NCI-H82 (cell line): ENCODE results near the gene GMPPB.
"Not testable (repeated sequence)": the region's sequence is repeated elsewhere in the genome, so short reads cannot be mapped to it uniquely, and the experiment has no call there.

Source experiments
- DNase-seq: peaks from one replicate; lab custom pipeline; 2025; lab: John Stamatoyannopoulos, UW

GMPPB gene

GRCh38 chr3:49689908-49690624 lies 33.7 kb downstream of the GMPPB start:
- DNase-seq: not testable (repeated sequence)

- no peak for DNase-seq
Measured at GRCh38 chr3:49689046-49689907, 34.5 kb downstream of the GMPPB start, which contains the start of the genes MST1 and RNF123. Gene MST1, minus strand, starts transcription at chr3:49689474. Its CDS starts 783 bp downstream, at chr3:49688691. Gene RNF123, plus strand, starts transcription at chr3:49689557. Its CDS starts 1,609 bp downstream, at chr3:49691166.

- not testable (repeated sequence) for DNase-seq
Measured at GRCh38 chr3:49688338-49689045, 35.3 kb downstream of the GMPPB start.

GRCh38 chr3:49687424-49687795 lies 36.3 kb downstream of the GMPPB start:
- DNase-seq: not testable (repeated sequence)

GRCh38 chr3:49686769-49687423 lies 36.9 kb downstream of the GMPPB start:
- DNase-seq: not testable (repeated sequence)

GRCh38 chr3:49686346-49686745 lies 37.4 kb downstream of the GMPPB start:
- DNase-seq: not testable (repeated sequence)

GRCh38 chr3:49685846-49686245 lies 37.9 kb downstream of the GMPPB start:
- DNase-seq: not testable (repeated sequence)

GRCh38 chr3:49685103-49685502 lies 38.6 kb downstream of the GMPPB start:
- not testable (repeated sequence) for DNase-seq

- DNase-seq: not testable (repeated sequence)
Measured at GRCh38 chr3:49684453-49684852, 39.3 kb downstream of the GMPPB start.

GRCh38 chr3:49683162-49683561 lies 40.6 kb downstream of the GMPPB start:
- no peak for DNase-seq

GRCh38 chr3:49681543-49681942 lies 42.2 kb downstream of the GMPPB start:
- no peak for DNase-seq

- DNase-seq: no peak
Measured at GRCh38 chr3:49681232-49681522, 42.6 kb downstream of the GMPPB start.

GRCh38 chr3:49680493-49681231 lies 43.1 kb downstream of the GMPPB start:
- no peak for DNase-seq

GRCh38 chr3:49675912-49676311 lies 47.8 kb downstream of the GMPPB start:
- no peak for DNase-seq

GRCh38 chr3:49674497-49674983 lies 49.2 kb downstream of the GMPPB start:
- no peak for DNase-seq

GRCh38 chr3:49673715-49674496 lies 49.8 kb downstream of the GMPPB start, which contains the start of gene APEH:
Gene APEH, plus strand, starts transcription at chr3:49674351. Its CDS starts 51 bp downstream, at chr3:49674402.
- DNase-seq: no peak

- no peak for DNase-seq
Measured at GRCh38 chr3:49673121-49673714, 50.5 kb downstream of the GMPPB start.

- no peak for DNase-seq
Measured at GRCh38 chr3:49671291-49672288, 52.2 kb downstream of the GMPPB start.

- no peak for DNase-seq
Measured at GRCh38 chr3:49670940-49671290, 52.8 kb downstream of the GMPPB start.
